ENCODE results near the gene CXorf49B.
"Not testable (repeated sequence)": the region's sequence is repeated elsewhere in the genome, so short reads cannot be mapped to it uniquely, and the experiment has no call there.

GRCh38 chrX:71719195-71719594, 44.0 kb upstream of the CXorf49B start:
- TF ChIP-seq CTCF, POLR2A (IDR thresholded peaks at IDR 0.05): not testable (repeated sequence)
